HG03280 (cell line): ENCODE data around the gene EFCAB13.
"Not testable (repeated sequence)": the region's sequence is repeated elsewhere in the genome, so short reads cannot be mapped to it uniquely, and the experiment has no call there.

Source experiments
- ATAC-seq: cut with Tn5 transposase; IDR thresholded peaks from one replicate; pipeline ENCODE4 v1.9.1; 2021; ENCODE audit warnings: mild to moderate bottlenecking, moderate library complexity; ENCODE audit not compliant: unreplicated experiment

Gene EFCAB13

DNA sequence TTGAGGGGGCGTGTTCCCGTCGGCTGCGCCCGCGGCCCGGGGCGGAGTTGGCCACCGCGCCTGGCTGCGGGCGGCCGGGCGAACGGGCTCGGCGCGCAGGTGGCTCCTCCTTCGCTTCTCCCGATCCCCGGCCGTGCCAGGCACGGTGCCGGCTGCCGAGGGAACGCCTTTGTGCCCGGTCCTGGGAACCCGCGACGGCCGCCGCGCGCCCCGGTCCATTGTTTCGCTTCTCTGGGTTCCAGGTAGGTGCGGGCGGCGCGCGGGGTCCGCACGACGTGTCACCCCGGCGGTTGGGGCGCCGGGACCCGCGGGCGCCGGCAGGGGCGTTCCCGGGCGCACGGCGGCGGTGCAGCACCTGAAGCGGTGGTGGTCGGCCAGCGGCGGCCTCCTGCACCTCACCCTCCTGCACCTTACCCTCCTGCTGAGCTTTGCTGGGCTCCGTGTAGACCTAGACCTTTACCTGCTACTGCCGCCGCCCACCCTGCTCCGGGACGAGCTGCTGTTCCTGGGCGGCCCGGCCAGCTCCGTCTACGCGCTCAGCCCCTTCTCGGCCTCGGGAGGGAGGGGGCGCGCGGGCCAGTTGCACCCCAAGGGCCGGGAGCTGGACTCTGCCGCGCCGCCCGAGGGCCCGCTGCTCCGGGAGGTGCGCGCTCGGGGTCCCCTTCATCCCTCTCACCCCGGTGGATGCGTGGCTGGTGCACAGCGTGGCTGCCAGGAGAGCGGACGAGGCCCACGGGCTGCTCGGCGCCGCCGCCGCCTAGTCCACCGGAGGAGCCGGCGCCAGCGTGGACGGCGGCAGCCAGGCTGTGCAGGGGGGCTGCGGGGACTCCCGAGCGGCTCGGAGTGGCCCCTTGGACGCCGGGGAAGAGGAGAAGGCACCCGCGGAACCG, 99.9 kb downstream of the EFCAB13 start:
- no peak for ATAC-seq

DNA sequence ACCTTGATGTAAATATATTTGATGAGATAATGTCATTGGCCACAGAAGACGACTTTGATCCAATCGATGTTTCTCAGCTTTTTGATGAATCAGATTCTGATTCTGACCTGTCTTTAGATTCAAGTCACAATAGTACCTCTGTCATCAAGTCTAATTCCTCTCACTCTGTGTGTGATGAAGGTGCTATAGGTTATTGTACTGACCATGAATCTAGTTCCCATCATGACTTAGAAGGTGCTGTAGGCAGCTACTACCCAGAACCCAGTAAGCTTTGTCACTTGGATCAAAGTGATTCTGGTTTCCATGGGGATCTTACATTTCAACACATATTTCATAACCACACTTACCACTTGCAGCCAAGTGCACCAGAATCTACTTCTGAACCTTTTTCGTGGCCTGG, 101.5 kb downstream of the EFCAB13 start:
- not testable (repeated sequence) for ATAC-seq

DNA sequence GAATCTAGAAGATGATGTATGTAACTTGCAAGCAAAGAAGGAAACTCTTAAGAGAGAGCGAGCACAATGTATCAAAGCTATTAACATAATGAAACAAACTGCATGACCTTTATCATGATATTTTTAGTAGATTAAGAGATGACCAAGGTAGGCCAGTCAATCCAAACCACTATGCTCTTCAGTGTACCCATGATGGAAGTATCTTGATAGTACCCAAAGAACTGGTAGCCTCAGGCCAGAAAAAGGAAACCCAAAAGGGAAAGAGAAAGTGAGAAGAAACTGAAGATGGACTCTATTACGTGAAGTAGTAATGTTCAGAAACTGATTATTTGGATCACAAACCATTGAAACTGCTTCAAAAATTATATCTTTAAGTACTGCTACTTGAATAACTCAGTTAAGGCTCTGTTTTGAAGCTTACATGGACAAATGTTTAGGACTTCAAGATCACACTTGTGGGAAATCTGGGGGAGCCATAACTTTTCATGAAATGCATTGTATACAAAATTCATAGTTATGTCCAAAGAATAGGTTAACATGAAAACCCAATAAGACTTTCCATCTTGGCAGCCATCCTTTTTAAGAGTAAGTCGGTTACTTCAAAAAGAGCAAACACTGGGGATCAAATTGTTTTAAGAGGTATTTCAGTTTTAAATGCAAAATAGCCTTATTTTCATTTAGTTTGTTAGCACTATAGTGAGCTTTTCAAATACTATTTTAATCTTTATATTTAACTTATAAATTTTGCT, 102.3 kb downstream of the EFCAB13 start:
- ATAC-seq: not testable (repeated sequence)

DNA sequence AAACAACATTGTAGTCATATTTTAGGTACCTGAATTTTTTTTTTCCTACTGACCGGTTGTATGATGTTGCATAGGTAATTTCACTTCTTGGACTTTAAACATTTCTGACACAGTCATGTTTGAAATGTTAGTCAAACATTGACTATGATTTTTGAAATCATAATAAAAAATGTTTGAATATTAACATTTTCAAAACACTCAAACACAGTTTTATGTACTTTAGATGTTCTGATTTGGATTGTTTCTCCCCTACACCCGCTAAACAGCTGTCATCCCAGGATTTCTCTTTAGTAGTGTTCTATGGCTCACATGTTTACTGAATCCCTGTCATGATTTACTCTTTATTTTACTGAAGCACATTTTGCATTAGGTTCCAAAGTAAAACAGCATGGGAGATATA, 104.2 kb downstream of the EFCAB13 start:
- no peak for ATAC-seq

DNA sequence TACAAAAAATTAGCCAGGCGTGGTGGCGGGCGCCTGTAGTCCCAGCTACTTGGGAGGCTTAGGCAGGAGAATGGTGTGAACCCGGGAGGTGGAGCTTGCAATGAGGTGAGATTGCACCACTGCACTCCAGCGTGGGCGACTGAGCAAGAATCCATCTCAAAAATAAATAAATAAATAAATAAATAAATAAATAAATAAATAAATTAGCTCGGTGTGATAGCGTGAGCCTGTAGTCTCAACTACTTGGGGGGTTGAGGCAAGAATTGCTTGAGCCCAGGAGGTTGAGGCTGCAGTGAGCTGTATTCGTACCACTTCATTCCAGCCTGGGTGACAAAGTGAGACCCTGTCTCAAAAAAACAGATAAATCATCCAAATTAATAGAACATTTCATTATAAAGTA, 108.5 kb downstream of the EFCAB13 start:
- not testable (repeated sequence) for ATAC-seq

DNA sequence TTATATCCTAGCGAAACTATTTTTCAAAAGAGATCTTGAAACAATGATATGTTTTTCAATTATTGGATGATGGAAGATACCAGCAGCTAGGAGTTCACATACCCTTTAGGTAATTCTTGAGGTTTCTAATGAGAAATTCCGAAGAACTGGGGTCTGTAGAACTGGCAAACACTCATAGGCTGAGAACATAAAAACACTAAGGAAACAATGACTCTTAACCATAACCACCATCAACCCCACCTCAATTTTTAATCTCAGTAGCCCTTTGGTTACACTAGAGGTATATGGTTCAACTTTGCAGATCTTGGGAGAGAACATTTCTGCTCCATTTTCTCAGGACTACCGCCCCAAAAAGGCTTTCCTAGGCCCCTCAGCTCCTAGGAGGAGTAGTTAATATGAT, 141.4 kb downstream of the EFCAB13 start:
- ATAC-seq: no peak

DNA sequence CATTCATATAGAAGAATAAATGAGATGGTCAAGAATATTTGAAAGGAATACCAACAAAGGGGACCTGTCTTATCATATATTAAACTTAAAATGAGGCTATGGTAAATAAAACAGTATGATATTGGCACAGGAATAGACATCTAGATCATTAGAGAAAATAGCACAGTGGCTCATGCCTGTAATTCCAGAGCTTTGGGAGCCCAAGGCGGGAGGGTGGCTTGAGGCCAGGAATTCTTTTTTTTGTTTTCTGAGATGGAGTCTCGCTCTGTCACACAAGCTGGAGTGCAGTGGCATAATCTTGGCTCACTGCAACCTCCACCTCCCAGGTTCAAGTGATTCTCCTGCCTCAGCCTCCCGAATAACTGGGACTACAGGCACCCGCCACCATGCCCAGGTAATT, 143.2 kb downstream of the EFCAB13 start:
- not testable (repeated sequence) for ATAC-seq

DNA sequence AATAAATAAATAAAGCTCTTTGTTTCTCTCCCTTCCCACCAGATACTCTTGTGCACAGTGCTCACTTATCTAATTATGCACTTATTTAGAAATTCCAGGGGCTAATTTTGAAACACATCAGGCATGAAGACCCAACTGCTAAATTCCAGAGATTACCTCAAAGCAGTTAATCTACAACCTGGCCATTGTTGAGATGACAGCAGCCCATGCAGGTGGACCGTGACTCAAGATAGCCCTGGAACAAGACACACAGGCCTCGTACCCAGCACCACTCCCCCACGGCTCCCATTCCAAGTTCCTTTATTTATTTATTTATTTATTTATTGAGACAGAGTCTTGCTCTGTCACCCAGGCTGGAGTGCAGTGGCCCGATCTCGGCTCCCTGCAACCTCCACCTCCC, 147.1 kb downstream of the EFCAB13 start:
- ATAC-seq: no peak

DNA sequence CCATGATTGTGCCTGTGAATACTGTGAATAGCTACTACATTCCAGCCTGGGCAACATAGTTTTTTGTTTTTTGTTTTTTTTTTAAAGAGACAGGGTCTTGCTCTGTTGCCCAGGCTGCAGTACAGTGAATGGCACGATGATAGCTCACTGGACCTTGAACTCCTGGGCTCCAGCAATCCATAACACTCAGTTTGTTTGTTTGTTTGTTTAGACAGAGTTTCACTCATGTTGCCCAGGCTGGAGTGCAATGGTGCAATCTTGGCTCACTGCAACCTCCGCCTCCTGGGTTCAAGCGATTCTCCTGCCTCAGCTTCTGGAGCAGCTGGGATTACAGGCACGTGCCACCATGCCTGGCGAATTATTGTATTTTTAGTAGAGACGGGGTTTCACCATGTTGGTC, 148.3 kb downstream of the EFCAB13 start:
- not testable (repeated sequence) for ATAC-seq
